Activated T-cell treated with anti-CD3 and anti-CD28 coated beads for 48 hours (primary cell): ENCODE measurements around the gene GRB10.

Experiments
- DNase-seq: peaks from one replicate; pipeline ENCODE4 v3.0.0-alpha.2; 2020; ENCODE audit warnings: low read depth

Gene GRB10

GRCh38 chr7:50653126-50653864, 129.4 kb downstream of the GRB10 start:
- no peak for DNase-seq

- no peak for DNase-seq
Observed at GRCh38 chr7:50652400-50653125, 130.1 kb downstream of the GRB10 start.

GRCh38 chr7:50651271-50651989, 131.3 kb downstream of the GRB10 start:
- DNase-seq, result no peak

- no peak for DNase-seq
Observed at GRCh38 chr7:50650057-50650664, 132.5 kb downstream of the GRB10 start.

GRCh38 chr7:50649259-50649885, 133.3 kb downstream of the GRB10 start:
- no peak for DNase-seq

- DNase-seq, result no peak
Observed at GRCh38 chr7:50648570-50649169, 134.0 kb downstream of the GRB10 start.

- no peak for DNase-seq
Observed at GRCh38 chr7:50648076-50648475, 134.6 kb downstream of the GRB10 start.

GRCh38 chr7:50647286-50647980, 135.3 kb downstream of the GRB10 start:
- DNase-seq, result no peak

- no peak for DNase-seq
Observed at GRCh38 chr7:50646069-50646468, 136.6 kb downstream of the GRB10 start.

GRCh38 chr7:50645186-50645585, 137.5 kb downstream of the GRB10 start:
- no peak for DNase-seq

- no peak for DNase-seq
Observed at GRCh38 chr7:50644586-50644985, 138.1 kb downstream of the GRB10 start.

GRCh38 chr7:50644114-50644513, 138.6 kb downstream of the GRB10 start:
- no peak for DNase-seq

- DNase-seq, result no peak
Observed at GRCh38 chr7:50641442-50642405, 141.0 kb downstream of the GRB10 start.

- DNase-seq, result no peak
Observed at GRCh38 chr7:50640779-50641178, 141.9 kb downstream of the GRB10 start.

GRCh38 chr7:50640256-50640655, 142.4 kb downstream of the GRB10 start:
- DNase-seq, result no peak

GRCh38 chr7:50637725-50638643, 144.7 kb downstream of the GRB10 start:
- no peak for DNase-seq

- DNase-seq, result no peak
Observed at GRCh38 chr7:50634378-50634777, 148.3 kb downstream of the GRB10 start.

GRCh38 chr7:50633414-50633710, 149.3 kb downstream of the GRB10 start:
- no peak for DNase-seq
